ENCODE data around the gene ENTHD1.

GRCh38 chr22:39907047-39907446, 13.5 kb upstream of the ENTHD1 start:
- TF ChIP-seq CTCF (IDR thresholded peaks at IDR 0.05 in 8 of 11, conservative IDR thresholded peaks at IDR 0.05 in 3 of 11) = no peak
- TF ChIP-seq POLR2A (IDR thresholded peaks at IDR 0.05) = no peak
- TF ChIP-seq POLR2AphosphoS5 (IDR thresholded peaks at IDR 0.05) = no peak
